Naive thymus-derived CD8-positive, alpha-beta T cell (primary cell): Measurements from ENCODE around the gene NINL. TPM values are rescaled to one million over a fixed set of nuclear protein-coding genes. Genes with fewer than 3 reads are reported as not detected.

Experiments used
- ATAC-seq, 2 donors: fragments of 150-1000 bp; cut with Tn5 transposase in 1 of 2; sonication (Bioruptor Pico), chemical (Tn5 transposase) in 1 of 2; 1 replicate in 1 of 2; 2 replicates in 1 of 2; pipeline ENCODE4 v1.10.0; 2021; ENCODE audit warnings: mild to moderate bottlenecking in 2 of 2, moderate library complexity in 2 of 2
- POLR2A ChIA-PET: fragments of 350-600 bp; sonication (Branson Sonifier 250); formaldehyde crosslinking; loops from one replicate; lab custom pipeline; 2021; ENCODE audit warnings: antibody characterized with exemption; lab: Charles Lee
- DNase-seq, 10 donors: peaks; one replicate each; pipeline versions ENCODE4 v3.0.0 to v3.0.0-alpha.2; 2020 to 2022
- H3K27ac Mint-ChIP-seq, 10 donors: one replicate each; pipeline ENCODE4 v1.8.0; 2020 to 2022; ENCODE audit warnings: mild to moderate bottlenecking in 10 of 10, mixed read lengths in 10 of 10, moderate library complexity in 4 of 10, inconsistent platforms in 1 of 10
- H3K27me3 Mint-ChIP-seq, 5 donors: one replicate each; pipeline ENCODE4 v1.8.0; 2021 to 2022; ENCODE audit warnings: mixed read lengths in 5 of 5
- H3K36me3 Mint-ChIP-seq, 3 donors: one replicate each; pipeline ENCODE4 v1.8.0; 2020 to 2022; ENCODE audit warnings: mixed read lengths in 3 of 3, mild to moderate bottlenecking in 2 of 3, inconsistent platforms in 1 of 3
- H3K4me1 Mint-ChIP-seq, 4 donors: one replicate each; pipeline ENCODE4 v1.8.0; 2021 to 2022; ENCODE audit warnings: mixed read lengths in 4 of 4
- H3K4me3 Mint-ChIP-seq, 10 donors: one replicate each; pipeline ENCODE4 v1.8.0; 2020 to 2022; ENCODE audit warnings: mild to moderate bottlenecking in 10 of 10, mixed read lengths in 10 of 10, moderate library complexity in 6 of 10, inconsistent platforms in 1 of 10
- H3K9me3 Mint-ChIP-seq, 9 donors: one replicate each; pipeline ENCODE4 v1.8.0; 2020 to 2022; ENCODE audit warnings: mixed read lengths in 9 of 9, mild to moderate bottlenecking in 3 of 9, inconsistent platforms in 1 of 9, moderate library complexity in 1 of 9
- polyA plus RNA-seq, 3 donors: library from polyadenylated mRNA; unstranded; fragments of 300-500 nt; fragmentation: Illumina TruSeq; gene quantifications; one replicate each; pipeline ENCODE4 v1.2.3, GENCODE V29; 2021
- total RNA-seq, 8 experiments: library from RNA in 2 of 8; stranded (reverse) in 2 of 8; gene quantifications; one replicate each; pipeline ENCODE4 v1.2.3 and lab custom pipeline; 2021 to 2026

Gene NINL
- total and polyA plus RNA-seq, 5 experiments from 2014 or later: 0.21 to 6.8 (median 0.96) TPM

- H3K36me3 Mint-ChIP-seq: peaks cover 0 to 16% (median 6%) of the 10 kb centered on the region in 3 donors
- H3K27ac Mint-ChIP-seq: no peak overlapping the region
- no peak overlapping the region for H3K4me3 Mint-ChIP-seq
- H3K27me3 Mint-ChIP-seq: peaks cover 0 to 3% (median 0%) of the 10 kb centered on the region in 5 donors
- DNase-seq: no peak
- peaks cover 0 to 18% (median 5%) of the 10 kb centered on the region in 9 donors for H3K9me3 Mint-ChIP-seq
- H3K4me1 Mint-ChIP-seq: peaks cover 0 to 3% (median 0%) of the 10 kb centered on the region in 4 donors
- POLR2A ChIA-PET: no interaction called here
- no peak for ATAC-seq
These were observed 50.5 kb downstream of the NINL start for GRCh38 chr20:25534845-25535244.

GRCh38 chr20:25533920-25534700, 51.2 kb downstream of the NINL start:
- no peak for DNase-seq
- peak overlapping the region in 1 of 10 donors; percentile 26 for H3K27ac Mint-ChIP-seq

GRCh38 chr20:25532971-25533391, 52.4 kb downstream of the NINL start:
- DNase-seq (no peak), ATAC-seq (no peak)
- Mint-ChIP-seq H3K27ac (no peak overlapping the region), H3K9me3 (peaks cover 0 to 26% (median 8%) of the 10 kb centered on the region in 9 donors), H3K4me1 (peaks cover 0 to 3% (median 0%) of the 10 kb centered on the region in 4 donors), H3K27me3 (peaks cover 0 to 3% (median 0%) of the 10 kb centered on the region in 5 donors), H3K4me3 (no peak overlapping the region), H3K36me3 (peaks cover 0 to 19% (median 6%) of the 10 kb centered on the region in 3 donors)
- POLR2A ChIA-PET: no interaction called here

More at GRCh38 chr20:25533920-25534700, 51.2 kb downstream of the NINL start:
- POLR2A ChIA-PET: interaction anchor here (0.6 kb wide), 1 partner anchor 148 kb away, joined by 3 read pairs; no protein-coding TSS in a partner anchor
- peaks cover 0 to 3% (median 0%) of the 10 kb centered on the region in 4 donors for H3K4me1 Mint-ChIP-seq
- no peak for ATAC-seq
- H3K4me3 Mint-ChIP-seq: no peak overlapping the region
- H3K27me3 Mint-ChIP-seq: peaks cover 0 to 3% (median 0%) of the 10 kb centered on the region in 5 donors
- peaks cover 0 to 26% (median 8%) of the 10 kb centered on the region in 9 donors for H3K9me3 Mint-ChIP-seq
- H3K36me3 Mint-ChIP-seq: peaks cover 0 to 19% (median 6%) of the 10 kb centered on the region in 3 donors

- Mint-ChIP-seq H3K36me3 (peaks cover 0 to 15% (median 6%) of the 10 kb centered on the region in 3 donors), H3K4me1 (peaks cover 0 to 3% (median 0%) of the 10 kb centered on the region in 4 donors), H3K27me3 (peaks cover 0 to 3% (median 0%) of the 10 kb centered on the region in 5 donors), H3K9me3 (peaks cover 0 to 26% (median 8%) of the 10 kb centered on the region in 9 donors), H3K4me3 (no peak overlapping the region), H3K27ac (no peak overlapping the region)
- no peak for ATAC-seq
- no peak for DNase-seq
- POLR2A ChIA-PET: no interaction called here
These were observed 53.1 kb downstream of the NINL start for GRCh38 chr20:25532015-25532751.

- Mint-ChIP-seq H3K27me3 (no peaks in the 10 kb centered on the region), H3K27ac (peak overlapping the region in 1 of 10 donors; percentile 53), H3K4me1 (peaks cover 0 to 3% (median 0%) of the 10 kb centered on the region in 4 donors), H3K4me3 (no peak overlapping the region), H3K9me3 (peaks cover 0 to 26% (median 8%) of the 10 kb centered on the region in 9 donors), H3K36me3 (peaks cover 3 to 19% (median 6%) of the 10 kb centered on the region in 3 donors)
- ATAC-seq (no peak), DNase-seq (no peak)
- POLR2A ChIA-PET: no interaction called here
These were observed 55.9 kb downstream of the NINL start for GRCh38 chr20:25529295-25529951.

- no peaks in the 10 kb centered on the region for H3K4me1 Mint-ChIP-seq
- H3K27me3 Mint-ChIP-seq: no peaks in the 10 kb centered on the region
- DNase-seq (no peak), ATAC-seq (no peak)
- no peak overlapping the region for H3K4me3 Mint-ChIP-seq
- H3K9me3 Mint-ChIP-seq: peaks cover 0 to 26% (median 8%) of the 10 kb centered on the region in 9 donors
- POLR2A ChIA-PET: no interaction called here
- H3K27ac Mint-ChIP-seq: no peak overlapping the region
- H3K36me3 Mint-ChIP-seq: peaks cover 3 to 22% (median 6%) of the 10 kb centered on the region in 3 donors
These were observed 57.4 kb downstream of the NINL start for GRCh38 chr20:25527949-25528348.

GRCh38 chr20:25526446-25526845, 58.9 kb downstream of the NINL start:
- POLR2A ChIA-PET: no interaction called here
- H3K9me3 Mint-ChIP-seq: peaks cover 0 to 23% (median 8%) of the 10 kb centered on the region in 9 donors
- peaks cover 5 to 33% (median 6%) of the 10 kb centered on the region in 3 donors for H3K36me3 Mint-ChIP-seq
- DNase-seq (no peak), ATAC-seq (no peak)
- no peak overlapping the region for H3K27ac Mint-ChIP-seq
- no peak overlapping the region for H3K4me3 Mint-ChIP-seq
- H3K27me3 Mint-ChIP-seq: no peaks in the 10 kb centered on the region
- no peaks in the 10 kb centered on the region for H3K4me1 Mint-ChIP-seq

- no peaks in the 10 kb centered on the region for H3K4me1 Mint-ChIP-seq
- POLR2A ChIA-PET: no interaction called here
- no peaks in the 10 kb centered on the region for H3K27me3 Mint-ChIP-seq
- DNase-seq: no peak
- H3K27ac Mint-ChIP-seq: no peak overlapping the region
- peaks cover 0 to 17% (median 8%) of the 10 kb centered on the region in 9 donors for H3K9me3 Mint-ChIP-seq
- no peak overlapping the region for H3K4me3 Mint-ChIP-seq
- peaks cover 5 to 38% (median 6%) of the 10 kb centered on the region in 3 donors for H3K36me3 Mint-ChIP-seq
- ATAC-seq: no peak
These were observed 59.5 kb downstream of the NINL start for GRCh38 chr20:25525867-25526266.

GRCh38 chr20:25525295-25525694, 60.0 kb downstream of the NINL start:
- Mint-ChIP-seq H3K27me3 (no peaks in the 10 kb centered on the region), H3K4me1 (no peaks in the 10 kb centered on the region), H3K4me3 (no peak overlapping the region), H3K9me3 (peaks cover 0 to 12% (median 4%) of the 10 kb centered on the region in 9 donors), H3K27ac (no peak overlapping the region), H3K36me3 (peaks cover 3 to 40% (median 5%) of the 10 kb centered on the region in 3 donors)
- DNase-seq: no peak
- ATAC-seq: no peak
- POLR2A ChIA-PET: no interaction called here

- ATAC-seq (no peak), DNase-seq (no peak)
- Mint-ChIP-seq H3K4me1 (no peaks in the 10 kb centered on the region), H3K27me3 (no peaks in the 10 kb centered on the region), H3K9me3 (peaks cover 0 to 17% (median 3%) of the 10 kb centered on the region in 9 donors), H3K27ac (no peak overlapping the region), H3K36me3 (peaks cover 4 to 52% (median 8%) of the 10 kb centered on the region in 3 donors), H3K4me3 (no peak overlapping the region)
- POLR2A ChIA-PET: no interaction called here
These were observed 63.9 kb downstream of the NINL start for GRCh38 chr20:25521382-25521781.

GRCh38 chr20:25517124-25517523, 68.2 kb downstream of the NINL start:
- Mint-ChIP-seq H3K27me3 (no peaks in the 10 kb centered on the region), H3K4me1 (no peaks in the 10 kb centered on the region), H3K36me3 (peaks cover 25 to 78% (median 40%) of the 10 kb centered on the region in 3 donors), H3K9me3 (peaks cover 14 to 58% (median 42%) of the 10 kb centered on the region in 9 donors), H3K4me3 (no peak overlapping the region), H3K27ac (no peak overlapping the region)
- POLR2A ChIA-PET: no interaction called here
- DNase-seq (no peak), ATAC-seq (no peak)

GRCh38 chr20:25514747-25515340, 70.5 kb downstream of the NINL start:
- peaks cover 14 to 58% (median 42%) of the 10 kb centered on the region in 9 donors for H3K9me3 Mint-ChIP-seq
- no peak overlapping the region for H3K4me3 Mint-ChIP-seq
- ATAC-seq: no peak
- peaks cover 27 to 75% (median 42%) of the 10 kb centered on the region in 3 donors for H3K36me3 Mint-ChIP-seq
- no peak for DNase-seq
- H3K27me3 Mint-ChIP-seq: no peaks in the 10 kb centered on the region
- H3K27ac Mint-ChIP-seq: no peak overlapping the region
- H3K4me1 Mint-ChIP-seq: no peaks in the 10 kb centered on the region
- POLR2A ChIA-PET: no interaction called here
